GM19468 (cell line): ENCODE measurements around the gene SRD5A1.

Source experiments
- ATAC-seq: cut with Tn5 transposase; IDR thresholded peaks from one replicate; pipeline ENCODE4 v1.9.1; 2021; ENCODE audit warnings: mild to moderate bottlenecking, moderate library complexity, moderate number of reproducible peaks; ENCODE audit not compliant: unreplicated experiment; ENCODE audit errors: extremely low read depth

The SRD5A1 gene

DNA sequence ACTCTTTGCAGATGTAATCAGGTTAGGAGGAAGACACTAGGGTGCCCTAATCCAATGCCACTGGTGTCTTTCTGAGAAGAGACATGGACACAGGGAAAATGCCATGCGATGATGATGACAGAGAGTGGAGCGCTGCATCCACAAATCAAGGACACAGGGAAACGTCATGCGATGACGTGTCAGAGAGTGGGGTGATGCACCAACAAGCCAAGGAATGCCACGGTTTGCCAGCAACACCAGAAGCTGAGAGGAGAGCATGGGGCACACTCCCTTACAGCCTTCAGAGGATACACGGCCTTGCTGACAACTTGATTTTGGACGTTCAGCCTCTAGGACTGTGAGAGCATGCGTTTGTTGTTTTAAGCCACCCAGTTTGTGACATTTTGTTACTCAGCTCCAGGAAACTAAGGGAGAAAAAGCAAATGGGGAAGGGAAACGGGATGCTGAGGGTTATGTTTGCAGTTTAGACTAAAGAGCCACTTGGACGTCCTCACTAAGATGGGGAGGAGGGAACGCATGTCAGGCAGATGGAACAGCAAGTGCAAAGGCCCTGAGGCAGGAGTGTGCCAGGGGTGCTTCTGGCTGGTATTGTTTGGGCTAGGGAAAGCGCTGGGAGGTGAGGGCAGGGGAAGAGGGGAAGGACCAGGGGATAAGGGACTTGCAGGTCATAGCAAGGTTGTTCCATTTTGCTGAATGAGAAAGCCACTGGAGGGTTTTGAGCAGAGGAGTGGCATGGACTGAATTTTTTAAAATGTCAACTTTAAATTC lies 77.5 kb downstream of the SRD5A1 start:
- ATAC-seq: no peak

DNA sequence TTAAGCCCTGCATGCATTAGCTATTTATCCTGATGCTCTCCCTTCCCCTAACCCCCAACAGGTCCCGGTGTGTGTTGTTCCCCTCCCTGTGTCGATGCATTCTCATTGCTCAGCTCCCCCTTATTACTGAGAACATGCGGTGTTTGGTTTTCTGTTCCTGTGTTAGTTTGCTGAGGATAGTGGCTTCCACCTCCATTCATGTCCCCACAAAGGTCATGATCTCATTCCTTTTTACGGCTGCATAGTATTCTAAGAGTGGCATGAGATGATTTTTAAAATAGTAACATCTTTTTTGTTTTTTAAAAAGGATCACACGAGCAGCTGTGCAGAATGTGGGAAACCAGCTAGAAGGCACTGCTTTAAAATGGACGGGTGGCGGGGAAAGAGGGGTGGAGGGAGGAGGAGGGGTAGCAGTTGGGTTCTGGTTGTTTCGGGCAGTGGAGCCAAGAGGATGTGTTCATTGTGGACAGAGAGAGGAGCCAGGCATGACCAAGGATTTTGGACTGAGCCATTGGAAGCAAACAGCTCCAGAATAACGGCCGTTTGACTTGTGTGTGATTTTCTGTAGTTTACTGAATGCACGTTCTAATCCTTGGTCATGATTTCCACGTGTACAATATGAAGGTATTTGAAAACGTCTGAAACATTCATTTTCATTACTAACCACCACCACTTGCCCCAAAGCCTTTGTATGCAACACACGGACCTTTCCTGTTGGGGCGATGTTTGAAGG lies 78.3 kb downstream of the SRD5A1 start:
- no peak for ATAC-seq

DNA sequence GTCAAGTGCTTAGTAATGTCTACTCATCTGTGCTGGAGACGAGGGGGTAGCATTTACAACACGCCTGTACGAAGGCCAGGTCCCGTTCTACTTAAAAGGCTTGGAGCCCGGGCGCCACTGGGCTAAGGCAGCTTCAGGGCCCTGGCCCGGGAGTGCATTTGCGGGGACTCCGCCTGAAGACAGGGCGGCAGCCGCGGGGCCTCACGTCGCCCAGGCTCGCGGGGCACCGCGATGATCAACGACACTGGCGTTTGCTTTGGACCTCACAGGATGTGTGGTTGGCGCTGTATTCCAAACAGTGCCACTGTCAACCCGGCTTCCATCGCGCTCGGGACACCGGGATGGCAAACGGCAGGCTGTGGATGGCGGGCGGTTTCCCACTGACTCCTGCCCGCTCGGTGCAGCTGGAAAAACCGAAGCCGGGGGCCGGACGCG lies 78.9 kb downstream of the SRD5A1 start:
- ATAC-seq: no peak

DNA sequence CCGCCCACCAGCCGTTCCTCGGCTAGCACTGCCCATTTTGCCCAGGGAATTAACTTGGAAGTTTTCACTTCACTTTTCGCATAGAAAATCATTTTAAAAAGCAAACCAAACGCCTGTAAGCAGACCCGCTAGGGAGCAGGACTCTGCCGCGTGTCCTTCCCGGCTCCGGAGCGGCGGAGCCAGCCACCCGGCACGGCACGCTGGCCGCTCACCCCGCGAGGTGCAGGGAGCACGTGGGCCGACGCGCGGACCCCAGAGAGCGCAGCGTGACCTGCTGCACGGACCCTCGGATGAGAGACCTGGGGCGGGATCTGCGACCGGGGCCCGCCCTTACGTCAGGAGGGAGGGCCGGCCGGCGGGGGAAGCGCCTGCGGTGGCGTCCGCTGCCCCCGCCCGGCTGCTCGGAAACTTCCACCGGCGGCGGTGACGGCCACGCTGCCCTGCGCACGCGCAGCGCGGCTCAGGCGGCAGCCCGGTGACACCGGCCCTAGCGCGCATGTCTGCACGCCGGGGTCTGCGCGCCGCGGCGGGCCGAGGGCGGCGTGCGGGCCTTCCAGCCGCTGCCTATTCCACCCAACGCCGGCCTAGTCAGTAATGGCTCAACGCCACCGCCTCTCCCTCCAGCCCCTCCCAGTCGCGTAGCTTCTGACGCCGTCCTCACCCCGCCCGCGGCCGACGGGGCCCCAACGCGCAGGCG lies 79.5 kb downstream of the SRD5A1 start:
- ATAC-seq: peak; percentile 56

DNA sequence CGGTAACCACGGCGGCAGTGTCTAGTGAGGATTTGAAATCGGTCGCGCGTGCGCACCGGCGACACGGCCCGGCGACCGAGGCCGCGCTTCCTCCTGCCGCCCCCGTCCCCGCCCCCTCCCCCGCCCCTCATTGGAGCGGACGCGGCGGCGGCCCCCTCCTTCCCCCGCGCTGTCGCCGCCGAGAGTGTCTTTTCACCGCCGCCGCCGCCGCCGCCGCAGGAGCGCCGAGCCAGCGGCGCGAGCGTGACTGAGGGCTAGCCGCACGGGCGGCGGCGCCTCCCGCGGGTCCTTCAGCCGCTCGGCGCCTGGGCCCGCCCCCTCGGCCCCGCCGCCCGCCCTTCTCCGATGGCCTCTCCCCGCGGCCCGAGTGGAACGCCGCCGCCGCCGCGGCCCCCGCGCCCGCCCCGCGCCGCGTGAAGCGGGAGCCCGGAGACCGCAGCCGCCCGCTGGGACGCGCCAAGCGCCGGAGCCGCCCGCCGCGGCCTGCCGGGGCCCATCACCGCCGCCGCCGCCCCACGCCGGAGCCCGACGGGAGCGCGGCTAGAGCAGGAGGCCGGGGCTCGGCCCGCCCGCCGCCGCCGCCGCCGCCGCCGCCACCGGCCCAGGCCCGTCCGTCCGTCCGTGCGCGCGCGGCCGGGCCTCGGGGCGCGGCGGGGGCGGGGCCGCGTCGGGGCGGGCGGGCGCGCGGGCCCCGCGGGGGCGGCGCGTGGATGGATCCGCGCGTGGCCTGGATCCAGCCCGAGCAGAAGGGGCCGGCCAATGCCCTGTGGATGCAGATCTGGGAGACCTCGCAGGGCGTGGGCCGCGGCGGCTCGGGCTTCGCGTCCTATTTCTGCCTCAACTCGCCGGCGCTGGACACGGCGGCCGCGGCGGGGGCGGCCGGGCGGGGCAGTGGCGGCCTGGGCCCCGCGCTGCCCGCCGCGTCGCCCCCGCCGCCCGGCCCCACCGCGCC lies 80.3 kb downstream of the SRD5A1 start, which contains the start of gene TENT4A:
TENT4A (plus strand) TSS at position 159 of the 952 bp plus-strand sequence; CDS start at position 711, 552 bp downstream.
- ATAC-seq: peak; percentile 1

DNA sequence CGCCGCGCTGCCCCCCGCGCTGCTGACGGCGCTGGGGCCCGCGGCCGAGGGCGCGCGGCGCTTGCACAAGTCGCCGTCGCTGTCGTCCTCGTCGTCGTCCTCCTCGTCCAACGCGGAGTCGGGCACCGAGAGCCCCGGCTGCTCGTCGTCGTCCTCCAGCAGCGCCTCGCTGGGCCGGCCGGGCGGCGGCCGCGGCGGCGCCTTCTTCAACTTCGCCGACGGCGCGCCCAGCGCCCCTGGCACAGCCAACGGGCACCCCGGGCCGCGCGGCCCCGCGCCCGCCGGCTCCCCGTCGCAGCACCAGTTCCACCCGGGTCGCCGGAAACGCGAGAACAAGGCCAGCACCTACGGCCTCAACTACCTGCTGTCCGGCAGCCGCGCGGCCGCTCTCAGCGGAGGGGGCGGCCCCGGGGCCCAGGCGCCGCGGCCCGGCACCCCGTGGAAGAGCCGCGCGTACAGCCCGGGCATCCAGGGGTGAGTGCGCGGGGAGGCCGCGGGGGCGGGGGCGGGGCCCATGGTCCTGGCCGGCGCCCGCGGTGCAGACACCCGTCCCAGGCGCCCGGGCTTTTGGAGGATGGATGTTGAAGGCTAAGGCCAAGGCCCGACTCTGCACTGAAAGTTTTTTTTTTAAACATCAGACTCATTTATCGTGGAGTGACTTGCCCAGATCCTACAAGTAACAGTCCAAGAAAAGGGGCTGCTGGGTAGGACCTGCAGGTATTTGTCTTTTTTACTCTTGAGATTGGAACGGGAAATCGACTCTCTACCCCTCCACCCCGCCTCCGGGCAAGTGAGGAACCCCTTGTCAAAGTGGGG lies 81.2 kb downstream of the SRD5A1 start:
- no peak for ATAC-seq

DNA sequence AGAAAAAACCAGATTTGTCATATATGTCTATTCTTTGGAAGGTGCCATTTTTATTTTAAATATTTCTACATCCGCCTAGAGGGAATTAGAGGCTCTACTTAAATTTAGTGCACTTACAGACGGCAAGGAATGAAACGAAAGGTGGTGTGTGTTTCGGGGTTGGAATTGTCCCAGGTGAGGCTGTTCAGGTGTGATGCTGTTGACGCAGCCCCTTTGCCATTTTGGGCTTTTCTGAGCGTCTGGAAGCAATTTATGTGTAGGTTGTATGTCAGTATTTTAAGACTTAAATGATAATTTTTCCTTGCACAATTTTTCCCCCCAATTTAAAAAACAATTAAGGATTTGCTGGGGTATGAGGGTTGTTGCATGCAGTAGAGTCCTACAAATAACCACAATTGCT lies 82.0 kb downstream of the SRD5A1 start:
- ATAC-seq: no peak

DNA sequence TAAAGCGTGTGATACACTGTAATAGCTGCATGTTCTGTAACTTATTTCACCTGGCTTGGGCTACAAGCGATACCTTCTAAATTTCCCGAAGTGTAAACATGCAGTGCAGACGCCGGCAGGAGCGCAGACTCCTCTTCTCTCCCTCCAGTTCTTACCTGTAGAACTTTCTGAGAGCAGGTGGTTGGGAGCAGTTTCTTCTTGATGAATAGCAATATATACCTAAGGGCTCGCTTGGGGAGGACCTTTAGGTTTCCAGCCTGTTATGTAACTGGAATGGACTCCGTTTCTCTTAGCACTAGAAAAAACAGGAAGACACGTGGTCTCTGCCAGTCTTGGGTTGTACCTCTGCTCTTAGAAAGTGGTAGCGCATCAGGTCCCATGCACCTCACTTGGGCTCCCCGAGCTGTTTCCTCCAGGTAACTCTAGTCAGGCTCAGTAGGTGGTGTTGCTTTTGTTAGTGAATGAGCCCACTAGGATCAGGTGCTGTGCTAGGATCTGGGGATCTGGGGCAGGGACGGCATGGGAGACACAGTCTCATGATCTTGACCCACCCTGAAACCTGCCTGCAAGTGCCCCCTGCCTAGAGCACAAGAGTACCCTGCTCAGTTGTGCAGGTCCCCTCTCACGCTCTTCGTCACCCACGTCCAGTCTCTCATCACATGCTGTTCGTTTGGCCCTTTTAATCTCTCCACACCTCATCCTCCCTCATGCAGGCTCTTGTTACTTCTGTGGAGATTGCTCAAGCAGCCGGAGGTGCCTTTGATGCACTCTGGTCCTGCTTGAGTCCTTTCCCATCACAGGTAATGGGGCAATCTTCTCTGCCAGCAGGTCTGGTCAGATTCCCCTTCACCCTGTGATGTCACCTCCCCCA lies 82.8 kb downstream of the SRD5A1 start:
- no peak for ATAC-seq

DNA sequence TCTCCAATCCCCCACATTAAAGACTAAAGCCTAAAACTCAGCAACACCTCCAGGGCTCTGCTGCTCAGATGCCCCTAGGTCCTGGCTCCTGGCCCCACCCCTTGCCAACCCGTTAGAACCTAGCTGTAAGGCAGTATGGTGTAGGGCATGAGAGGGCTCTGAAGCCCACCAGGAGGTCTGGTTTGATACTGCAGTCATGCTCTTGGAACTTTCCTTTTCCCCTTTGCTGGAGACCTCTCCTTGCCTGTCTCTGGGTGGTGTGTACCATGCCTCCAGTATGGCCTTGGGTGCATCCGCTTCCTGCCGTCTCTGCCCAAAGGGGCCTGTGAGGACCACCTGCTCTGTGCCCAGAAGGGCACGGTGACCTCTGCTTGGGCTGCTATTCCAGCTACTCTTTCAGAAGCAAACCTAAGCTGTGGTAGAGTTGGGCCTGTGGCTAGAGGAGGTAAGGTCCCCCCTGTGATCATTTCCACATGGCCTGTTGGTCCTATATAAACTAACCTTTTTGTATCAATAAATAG lies 83.4 kb downstream of the SRD5A1 start:
- no peak for ATAC-seq

DNA sequence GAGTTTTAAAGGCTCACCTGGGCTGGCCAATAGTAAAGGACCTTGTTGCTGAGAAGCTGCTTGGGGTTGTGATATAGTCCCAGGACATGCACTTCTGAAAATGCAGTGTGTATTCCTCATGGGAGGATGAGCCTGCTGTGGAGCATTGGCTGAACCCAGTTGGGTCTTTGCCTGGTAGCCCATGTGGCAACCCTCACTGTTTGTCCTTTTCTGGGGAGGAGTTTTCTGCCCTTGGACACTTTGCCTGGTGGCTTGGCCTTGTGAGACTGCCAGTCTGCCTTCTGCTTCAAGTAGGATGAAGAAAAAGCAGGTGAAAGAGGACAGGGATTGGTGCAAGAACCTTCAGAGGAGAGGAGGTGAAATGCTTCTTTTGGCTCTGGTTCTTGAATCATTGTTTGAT lies 84.0 kb downstream of the SRD5A1 start:
- ATAC-seq: no peak

DNA sequence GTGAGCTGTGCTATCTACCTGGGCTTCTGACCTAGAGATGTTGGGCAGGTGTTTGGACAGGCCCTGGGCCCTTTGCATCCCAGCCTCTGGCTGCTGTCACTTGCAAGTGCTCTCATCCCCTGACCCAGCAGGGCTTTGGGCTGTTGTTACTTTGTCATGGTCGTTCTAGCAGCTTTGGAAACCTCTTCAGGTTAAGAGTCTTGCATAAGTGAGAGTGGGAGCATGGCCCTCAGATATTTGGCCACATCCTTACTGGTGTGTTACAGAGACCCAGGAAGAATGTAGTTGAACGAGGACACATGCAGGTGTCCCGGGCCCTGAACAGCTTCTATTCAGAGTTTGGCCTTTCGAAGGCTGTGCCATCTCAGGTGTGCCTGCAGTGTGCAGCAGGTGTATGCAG lies 84.4 kb downstream of the SRD5A1 start:
- no peak for ATAC-seq

DNA sequence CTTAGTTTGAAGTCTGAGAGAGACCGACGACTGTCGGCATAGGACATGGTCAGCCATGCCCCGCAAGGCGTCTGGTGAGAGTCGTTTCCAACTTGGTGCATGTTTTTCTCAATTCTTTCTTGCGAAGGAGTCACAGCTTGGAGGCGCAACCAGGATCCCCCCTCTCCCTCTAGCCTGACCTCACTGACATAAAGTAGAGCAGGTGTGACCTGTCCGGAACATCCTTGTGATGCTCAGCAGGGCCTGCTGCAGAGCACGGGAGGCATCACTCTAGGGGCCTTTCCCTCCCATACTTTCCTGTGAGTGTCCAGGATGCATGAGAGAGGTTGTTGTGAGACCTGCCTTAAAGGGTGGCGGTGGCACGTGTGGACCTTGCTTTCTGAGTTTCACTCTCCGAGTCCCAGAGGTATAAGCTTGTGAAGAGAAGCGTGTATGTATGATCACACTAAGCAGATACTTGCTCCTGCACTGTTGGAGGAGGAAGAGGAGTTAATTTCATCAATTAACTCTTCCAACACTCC lies 85.0 kb downstream of the SRD5A1 start:
- no peak for ATAC-seq

DNA sequence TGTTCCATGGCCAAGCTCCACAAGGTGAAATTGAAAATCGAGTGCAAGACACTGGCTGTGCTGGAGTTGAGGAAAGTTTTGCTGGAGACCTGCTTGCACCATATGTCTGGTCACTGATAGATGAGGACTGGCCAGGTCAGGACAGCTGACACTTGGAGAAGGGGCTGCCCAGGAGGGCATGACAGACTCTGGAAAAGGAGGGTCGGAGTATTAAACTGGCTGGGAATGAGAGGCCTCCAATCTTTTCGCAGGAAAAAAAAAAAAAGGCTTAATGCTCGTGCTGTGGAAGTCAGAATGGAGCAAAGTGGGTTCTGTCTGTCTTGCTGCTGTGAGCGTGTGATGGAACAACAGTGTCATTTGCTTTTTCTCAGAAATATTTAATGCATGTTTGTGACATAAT lies 85.5 kb downstream of the SRD5A1 start:
- ATAC-seq: no peak

DNA sequence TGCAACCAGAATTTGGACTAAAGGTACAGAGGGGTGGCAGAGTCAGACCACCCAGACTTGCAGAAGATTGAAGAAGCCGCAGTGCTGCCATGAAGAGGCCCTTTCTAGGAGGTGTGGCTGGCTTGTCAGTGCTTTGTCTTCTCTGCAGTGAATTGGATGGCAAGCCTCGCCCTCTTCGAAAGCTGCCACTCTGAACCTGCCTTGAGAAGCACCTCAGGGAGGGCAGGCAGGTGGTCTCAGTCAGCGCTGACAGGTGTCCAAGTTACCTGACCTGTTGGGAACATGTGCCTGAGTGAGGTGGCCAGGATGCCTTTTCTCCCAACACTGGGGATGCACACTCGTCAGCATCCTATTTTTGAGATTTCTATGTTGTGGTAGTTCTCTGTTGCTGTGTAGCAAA lies 86.2 kb downstream of the SRD5A1 start:
- ATAC-seq: no peak

DNA sequence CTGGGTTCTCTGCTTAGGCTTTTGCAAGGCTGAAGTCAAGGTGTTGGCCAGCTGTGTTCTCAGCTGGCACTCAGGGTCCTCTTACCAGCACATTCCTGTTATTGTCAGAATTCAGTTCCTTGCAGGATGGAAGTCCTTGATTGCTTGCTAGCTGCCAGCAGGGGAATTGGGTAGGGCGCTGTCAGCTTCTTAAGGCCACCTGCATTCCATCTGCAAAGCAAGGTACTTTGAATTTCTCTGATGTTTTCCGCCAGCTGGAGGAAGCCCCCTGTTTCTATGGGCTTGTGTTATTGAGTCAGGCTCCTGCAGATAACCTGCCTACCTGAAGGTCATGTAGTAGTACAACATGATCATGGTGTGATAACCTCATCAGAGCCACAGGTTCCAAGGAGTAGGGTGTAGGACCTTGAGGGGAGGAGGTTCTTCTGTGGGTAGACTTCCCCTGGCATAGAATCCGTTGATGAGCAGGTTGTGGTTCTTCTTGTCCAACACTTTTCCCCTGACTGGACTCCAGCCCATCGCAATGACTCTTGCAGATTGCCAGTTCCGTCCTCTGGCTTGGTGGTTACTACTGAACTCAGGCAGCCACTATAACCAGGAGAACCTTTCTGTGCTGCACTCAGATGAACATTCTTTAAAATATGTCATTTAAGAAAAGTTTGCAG lies 86.8 kb downstream of the SRD5A1 start:
- ATAC-seq: no peak

DNA sequence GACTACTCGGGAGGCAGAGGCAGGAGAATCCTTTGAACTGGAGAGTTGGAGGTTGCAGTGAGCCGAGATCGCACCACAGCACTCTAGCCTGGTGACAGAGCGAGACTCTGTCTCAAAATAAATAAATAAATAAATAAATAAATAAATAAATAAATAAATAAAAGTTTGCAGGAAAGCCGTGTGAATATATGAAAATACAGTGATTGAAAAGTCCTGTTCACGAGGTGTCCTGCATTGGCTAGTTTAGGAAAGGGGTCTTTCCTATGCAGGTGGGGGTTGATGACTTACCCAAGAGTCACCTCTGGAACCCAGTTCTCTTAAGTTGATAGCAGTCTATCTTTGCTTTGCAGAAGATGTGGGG lies 87.3 kb downstream of the SRD5A1 start:
- ATAC-seq: no peak

DNA sequence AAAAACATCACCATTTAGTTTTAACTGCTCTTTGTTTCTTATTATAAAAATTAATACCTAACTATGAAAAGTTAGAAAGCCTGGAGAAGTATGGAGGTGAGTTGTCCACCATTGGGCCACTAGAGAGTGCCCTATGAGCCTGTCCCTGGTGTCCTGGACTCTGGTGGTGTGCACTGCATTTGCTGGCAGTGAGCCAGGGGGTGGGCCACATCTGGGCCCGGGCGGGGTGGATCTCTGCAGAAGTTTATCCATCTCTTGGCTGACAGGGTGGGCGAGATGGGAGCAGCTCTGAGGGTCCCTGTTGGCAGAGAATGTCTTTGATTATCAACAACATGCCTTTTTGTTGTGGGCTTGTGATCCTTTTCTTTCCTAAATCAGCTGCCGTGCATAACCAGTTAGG lies 88.2 kb downstream of the SRD5A1 start:
- ATAC-seq: no peak
